Measurements from ENCODE around the gene FBRS.

The FBRS gene

GRCh38 chr16:30665155-30665829 is 7.1 kb downstream of the FBRS start:
- TF ChIP-seq CTCF (IDR thresholded peaks at IDR 0.05; ENCODE audit: low read depth, low read length, missing control alignments), result no peak
- Histone ChIP-seq H3K27me3 (replicated peaks) (no peaks in the 10 kb centered on the region), H3K4me3 (ENCODE audit: low read depth, low read length) (no peak overlapping the region), H3K27ac (no peak overlapping the region), H3K36me3 (replicated peaks) (peaks cover 87% of the 10 kb centered on the region)
- in situ Hi-C loops (cut with HindIII; ENCODE audit: low pct_ligation_motif_present, low sequenced_read_pairs), result no loop called here
- no peak for DNase-seq

GRCh38 chr16:30665830-30666190 is 7.6 kb downstream of the FBRS start:
- in situ Hi-C loops (cut with HindIII; ENCODE audit: low pct_ligation_motif_present, low sequenced_read_pairs), result no loop called here
- H3K4me3 ChIP-seq (ENCODE audit: low read depth, low read length), result no peak overlapping the region

GRCh38 chr16:30666681-30667080 is 8.4 kb downstream of the FBRS start:
- Histone ChIP-seq H3K27ac (no peak overlapping the region), H3K4me3 (ENCODE audit: low read depth, low read length) (no peak overlapping the region), H3K27me3 (replicated peaks) (no peaks in the 10 kb centered on the region), H3K36me3 (replicated peaks) (peaks cover 86% of the 10 kb centered on the region)
- TF ChIP-seq CTCF (IDR thresholded peaks at IDR 0.05; ENCODE audit: low read depth, low read length, missing control alignments), result no peak
- in situ Hi-C loops (cut with HindIII; ENCODE audit: low pct_ligation_motif_present, low sequenced_read_pairs), result no loop called here
- DNase-seq, result no peak

More at GRCh38 chr16:30665830-30666190, 7.6 kb downstream of the FBRS start:
- H3K27ac ChIP-seq, result no peak overlapping the region
- H3K36me3 ChIP-seq (replicated peaks), result peaks cover 90% of the 10 kb centered on the region
- H3K27me3 ChIP-seq (replicated peaks), result no peaks in the 10 kb centered on the region
- no peak for TF ChIP-seq CTCF (IDR thresholded peaks at IDR 0.05; ENCODE audit: low read depth, low read length, missing control alignments)
- no peak for DNase-seq

GRCh38 chr16:30667361-30667905 is 9.2 kb downstream of the FBRS start:
- Histone ChIP-seq H3K4me3 (ENCODE audit: low read depth, low read length) (no peak overlapping the region), H3K27me3 (replicated peaks) (no peaks in the 10 kb centered on the region), H3K36me3 (replicated peaks) (peaks cover 79% of the 10 kb centered on the region), H3K27ac (no peak overlapping the region)
- DNase-seq, result no peak
- in situ Hi-C loops (cut with HindIII; ENCODE audit: low pct_ligation_motif_present, low sequenced_read_pairs), result no loop called here
- TF ChIP-seq CTCF (IDR thresholded peaks at IDR 0.05; ENCODE audit: low read depth, low read length, missing control alignments), result no peak

- Histone ChIP-seq H3K27me3 (replicated peaks) (no peaks in the 10 kb centered on the region), H3K36me3 (replicated peaks) (peaks cover 71% of the 10 kb centered on the region), H3K27ac (no peak overlapping the region), H3K4me3 (ENCODE audit: low read depth, low read length) (no peak overlapping the region)
- in situ Hi-C loops (cut with HindIII; ENCODE audit: low pct_ligation_motif_present, low sequenced_read_pairs), result no loop called here
- no peak for TF ChIP-seq CTCF (IDR thresholded peaks at IDR 0.05; ENCODE audit: low read depth, low read length, missing control alignments)
- DNase-seq, result no peak
Observed at GRCh38 chr16:30668393-30668792, 10.2 kb downstream of the FBRS start.

Data from brain microvascular endothelial cell (primary cell).